Measurements from ENCODE around the gene ADGRL3. TPM values are rescaled to one million over a fixed set of nuclear protein-coding genes. Genes with fewer than 3 reads are reported as not detected.

Gene ADGRL3
- total and polyA plus RNA-seq, 4 donors, result 0.07 to 1.7 (median 0.82) TPM

GRCh38 chr4:61220556-61220955, 20.4 kb downstream of the ADGRL3 start:
- H3K27me3 ChIP-seq (ENCODE audit: control insufficient read depth in 4 of 4, insufficient read depth in 4 of 4, low read length in 3 of 4), result peaks cover 0 to 2% (median 0%) of the 10 kb centered on the region in 4 donors
- no peak overlapping the region for H3K4me3 ChIP-seq (ENCODE audit: low read depth in 1 of 3, low read length in 3 of 3)
- H3K9me3 ChIP-seq (ENCODE audit: control insufficient read depth in 4 of 4, low read length in 3 of 4), result no peaks in the 10 kb centered on the region
- no peaks in the 10 kb centered on the region for H3K4me1 ChIP-seq (ENCODE audit: control insufficient read depth in 4 of 4, insufficient read depth in 4 of 4, low read length in 3 of 4)
- no peak for DNase-seq (ENCODE audit: low spot score)
- H3K36me3 ChIP-seq (ENCODE audit: control insufficient read depth in 4 of 4, insufficient read depth in 3 of 4, low read depth in 1 of 4, low read length in 3 of 4), result no peaks in the 10 kb centered on the region
- no peak overlapping the region for H3K27ac ChIP-seq (ENCODE audit: low read depth in 1 of 2, low read length in 2 of 2)
- TF ChIP-seq EGR1 (IDR thresholded peaks at IDR 0.05; ENCODE audit: low read depth in 2 of 2) (no peak), RXRA (IDR thresholded peaks at IDR 0.05) (no peak), NR2F2 (IDR thresholded peaks at IDR 0.05) (no peak), FOXA1 (IDR thresholded peaks at IDR 0.05) (no peak), JUND (IDR thresholded peaks at IDR 0.05) (no peak), ZBTB33 (IDR thresholded peaks at IDR 0.05) (no peak), CTCF (IDR thresholded peaks at IDR 0.05; ENCODE audit: low read depth, low read length, missing input control) (no peak), MAX (IDR thresholded peaks at IDR 0.05) (no peak)
- 53% methylated on average over 2 of the region's 2 CpGs for WGBS
- no peak overlapping the region for H3K9ac ChIP-seq (ENCODE audit: low read depth in 1 of 2, low read length in 2 of 2)

GRCh38 chr4:61223385-61223784, 23.3 kb downstream of the ADGRL3 start:
- WGBS, result 80% methylated on average over 4 of the region's 4 CpGs
- TF ChIP-seq FOXA2 (IDR thresholded peaks at IDR 0.05) (no peak), YY1 (IDR thresholded peaks at IDR 0.05) (no peak), SP1 (IDR thresholded peaks at IDR 0.05) (no peak), TAF1 (conservative IDR thresholded peaks at IDR 0.05) (no peak), RAD21 (IDR thresholded peaks at IDR 0.05) (no peak), GABPA (IDR thresholded peaks at IDR 0.05 in 1 of 2, conservative IDR thresholded peaks at IDR 0.05 in 1 of 2) (no peak)
- Histone ChIP-seq H3K9me3 (ENCODE audit: control insufficient read depth in 4 of 4, low read length in 3 of 4) (no peaks in the 10 kb centered on the region), H3K4me1 (ENCODE audit: control insufficient read depth in 4 of 4, insufficient read depth in 4 of 4, low read length in 3 of 4) (no peaks in the 10 kb centered on the region), H3K27ac (ENCODE audit: low read depth in 1 of 2, low read length in 2 of 2) (no peak overlapping the region), H3K4me3 (ENCODE audit: low read depth in 1 of 3, low read length in 3 of 3) (no peak overlapping the region), H3K36me3 (ENCODE audit: control insufficient read depth in 4 of 4, insufficient read depth in 3 of 4, low read depth in 1 of 4, low read length in 3 of 4) (no peaks in the 10 kb centered on the region), H3K9ac (ENCODE audit: low read depth in 1 of 2, low read length in 2 of 2) (no peak overlapping the region), H3K27me3 (ENCODE audit: control insufficient read depth in 4 of 4, insufficient read depth in 4 of 4, low read length in 3 of 4) (peaks cover 0 to 2% (median 0%) of the 10 kb centered on the region in 4 donors)
- DNase-seq (ENCODE audit: low spot score), result no peak

- no peaks in the 10 kb centered on the region for H3K9me3 ChIP-seq (ENCODE audit: control insufficient read depth in 4 of 4, low read length in 3 of 4)
- 76% methylated on average over 8 of the region's 8 CpGs for WGBS
- no peaks in the 10 kb centered on the region for H3K27me3 ChIP-seq (ENCODE audit: control insufficient read depth in 4 of 4, insufficient read depth in 4 of 4, low read length in 3 of 4)
- no peak overlapping the region for H3K9ac ChIP-seq (ENCODE audit: low read depth in 1 of 2, low read length in 2 of 2)
- no peaks in the 10 kb centered on the region for H3K4me1 ChIP-seq (ENCODE audit: control insufficient read depth in 4 of 4, insufficient read depth in 4 of 4, low read length in 3 of 4)
- no peak for TF ChIP-seq ATF3 (IDR thresholded peaks at IDR 0.05)
- TF ChIP-seq FOXA2 (IDR thresholded peaks at IDR 0.05), result no peak
- TF ChIP-seq EGR1 (IDR thresholded peaks at IDR 0.05; ENCODE audit: low read depth in 2 of 2), result no peak
- no peak for TF ChIP-seq RAD21 (IDR thresholded peaks at IDR 0.05)
- no peak for TF ChIP-seq HNF4A (conservative IDR thresholded peaks at IDR 0.05)
- no peak for TF ChIP-seq NR2F2 (IDR thresholded peaks at IDR 0.05)
- DNase-seq (ENCODE audit: low spot score), result no peak
- H3K36me3 ChIP-seq (ENCODE audit: control insufficient read depth in 4 of 4, insufficient read depth in 3 of 4, low read depth in 1 of 4, low read length in 3 of 4), result no peaks in the 10 kb centered on the region
- no peak overlapping the region for H3K4me3 ChIP-seq (ENCODE audit: low read depth in 1 of 3, low read length in 3 of 3)
- H3K27ac ChIP-seq (ENCODE audit: low read depth in 1 of 2, low read length in 2 of 2), result no peak overlapping the region
Measured at GRCh38 chr4:61224573-61224972, 24.4 kb downstream of the ADGRL3 start.

Data from liver (tissue), 9 donors.